CD4-positive, alpha-beta memory T cell (primary cell): ENCODE measurements around the gene ELMO2. TPM values are rescaled to one million over a fixed set of nuclear protein-coding genes. Genes with fewer than 3 reads are reported as not detected.

Experiments used
- CTCF ChIA-PET: fragments of 350-600 bp; sonication (Branson Sonifier 250); formaldehyde crosslinking; loops from one replicate; lab custom pipeline; 2021; ENCODE audit warnings: inconsistent platforms; ENCODE audit not compliant: partially characterized antibody; lab: Charles Lee
- POLR2A ChIA-PET: fragments of 350-600 bp; sonication (Branson Sonifier 250); formaldehyde crosslinking; loops from one replicate; lab custom pipeline; 2021; ENCODE audit not compliant: partially characterized antibody; lab: Charles Lee
- DNase-seq, 5 donors: peaks; one replicate each; pipeline versions ENCODE4 v3.0.0 to v3.0.0-alpha.2; 2020 to 2022; ENCODE audit warnings: mixed read lengths in 1 of 5
- H3K27ac ChIP-seq: one replicate; pipeline ENCODE4 v1.7.0; 2013; ENCODE audit warnings: low read depth, low read length
- H3K27me3 ChIP-seq: 2 replicates; pipeline ENCODE4 v1.7.0; 2013; ENCODE audit warnings: mild to moderate bottlenecking, low read length, moderate library complexity; ENCODE audit not compliant: insufficient read depth
- H3K36me3 ChIP-seq: 2 replicates; pipeline ENCODE4 v1.7.0; 2013; ENCODE audit warnings: mild to moderate bottlenecking, low read length, moderate library complexity; ENCODE audit not compliant: insufficient read depth
- H3K4me1 ChIP-seq: 2 replicates; pipeline ENCODE4 v1.7.0; 2013; ENCODE audit warnings: mild to moderate bottlenecking, low read length, moderate library complexity; ENCODE audit not compliant: insufficient read depth
- H3K4me3 ChIP-seq, 2 donors: one replicate each; pipeline ENCODE4 v1.7.0; 2013; ENCODE audit warnings: low read length in 2 of 2, mild to moderate bottlenecking in 1 of 2
- H3K9me3 ChIP-seq, 2 donors: one replicate each; pipeline ENCODE4 v1.7.0; 2013; ENCODE audit warnings: low read length in 2 of 2, control low read depth in 1 of 2; ENCODE audit not compliant: control insufficient read depth in 1 of 2
- H3K27ac Mint-ChIP-seq, 7 donors: one replicate each; pipeline ENCODE4 v1.8.0; 2020 to 2021; ENCODE audit warnings: mixed read lengths in 7 of 7, mild to moderate bottlenecking in 6 of 7, inconsistent platforms in 3 of 7, moderate library complexity in 3 of 7
- H3K27me3 Mint-ChIP-seq, 2 donors: one replicate each; pipeline ENCODE4 v1.8.0; 2020 to 2021; ENCODE audit warnings: mixed read lengths in 2 of 2
- H3K36me3 Mint-ChIP-seq, 2 donors: one replicate each; pipeline ENCODE4 v1.8.0; 2020 to 2021; ENCODE audit warnings: mixed read lengths in 2 of 2, inconsistent platforms in 1 of 2, mild to moderate bottlenecking in 1 of 2
- H3K4me1 Mint-ChIP-seq, 4 donors: one replicate each; pipeline ENCODE4 v1.8.0; 2020 to 2021; ENCODE audit warnings: mixed read lengths in 4 of 4, mild to moderate bottlenecking in 1 of 4
- H3K4me3 Mint-ChIP-seq, 8 donors: one replicate each; pipeline ENCODE4 v1.8.0; 2020 to 2021; ENCODE audit warnings: mixed read lengths in 8 of 8, mild to moderate bottlenecking in 7 of 8, moderate library complexity in 6 of 8, inconsistent platforms in 3 of 8
- H3K9me3 Mint-ChIP-seq, 8 donors: one replicate each; pipeline ENCODE4 v1.8.0; 2020 to 2021; ENCODE audit warnings: mixed read lengths in 8 of 8, mild to moderate bottlenecking in 5 of 8, inconsistent platforms in 3 of 8, moderate library complexity in 1 of 8
- intact Hi-C: fragments of 100-400 bp; cut with micrococcal nuclease; formaldehyde crosslinking; loops from one replicate; pipeline ENCODE4 v1.15.1; 2023
- polyA plus RNA-seq, 2 donors: library from polyadenylated mRNA; unstranded; fragments of 300-500 nt; fragmentation: Illumina TruSeq; gene quantifications; one replicate each; pipeline ENCODE4 v1.2.3, GENCODE V29; 2021
- total RNA-seq, 2 experiments: library from RNA; stranded (reverse); gene quantifications; one replicate each; pipeline ENCODE4 v1.2.3, GENCODE V29; 2021

Gene ELMO2
- total and polyA plus RNA-seq, 4 experiments from 2014 or later: 52.5 to 98.9 (median 67.9) TPM

DNA sequence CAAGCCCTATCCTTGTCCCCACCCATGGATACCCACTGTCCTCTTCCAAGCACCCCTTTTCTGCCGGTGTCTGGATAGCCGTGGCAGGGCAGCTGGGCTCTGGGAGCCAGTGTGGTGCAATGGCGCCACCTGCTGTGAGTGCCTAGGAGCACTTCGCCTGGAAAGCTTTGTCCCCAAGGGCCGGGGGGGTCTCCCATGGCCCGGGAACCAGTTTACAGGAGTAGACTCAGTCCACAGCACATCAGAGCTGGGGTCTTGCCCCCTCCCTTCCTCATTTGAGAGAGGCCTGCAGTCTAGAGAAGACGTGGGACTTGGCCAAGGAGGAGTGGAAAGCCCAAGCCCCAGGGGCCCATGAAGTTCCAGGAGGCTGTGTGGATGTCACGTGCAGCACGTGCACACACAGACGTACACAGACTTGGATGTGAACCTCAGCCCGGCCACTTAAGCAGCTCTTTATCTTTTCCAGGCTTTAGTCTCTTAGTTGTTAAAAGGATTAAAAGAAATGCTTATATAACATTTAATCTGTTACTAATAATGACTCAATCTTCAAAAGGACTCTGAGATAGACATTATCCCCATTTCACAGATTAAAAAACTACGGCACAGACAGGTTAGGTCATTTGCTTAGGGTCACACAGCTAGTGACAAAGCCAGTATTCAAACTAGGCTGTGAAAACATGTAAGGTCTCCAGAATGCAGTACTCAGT, 57.2 kb downstream of the ELMO2 start:
- no peak overlapping the region for H3K4me3 Mint-ChIP-seq
- H3K27me3 Mint-ChIP-seq: no peaks in the 10 kb centered on the region
- ChIA-PET CTCF (interaction anchor here (0.5 to 2.3 kb wide), 20 partner anchors 9 to 1962 kb away, joined by 3 to 8 read pairs (median 4); partner anchors contain the start of gene ELMO2), POLR2A (interaction anchor here (1.2 to 4.3 kb wide), 6 partner anchors 8 to 217 kb away, joined by 3 to 17 read pairs (median 4); partner anchors contain the start of gene ELMO2)
- no peak overlapping the region for H3K27ac ChIP-seq
- peaks cover 6 to 47% of the 10 kb centered on the region in 2 donors for H3K36me3 Mint-ChIP-seq
- peak overlapping the region in 5 of 7 donors; percentile 9 to 82 (median 46) for H3K27ac Mint-ChIP-seq
- DNase-seq: peak in 4 of 5 donors; percentile 30 to 42 (median 36)
- no peak overlapping the region for H3K4me3 ChIP-seq
- intact Hi-C loops: loop anchor here (2.0 to 5.0 kb wide), 2 partner anchors 42 to 326 kb away; partner anchors contain the start of gene CDH22
- H3K4me1 Mint-ChIP-seq: peaks cover 15 to 37% (median 21%) of the 10 kb centered on the region in 4 donors
- peaks cover 5% of the 10 kb centered on the region for H3K4me1 ChIP-seq
- H3K9me3 Mint-ChIP-seq: no peaks in the 10 kb centered on the region
- no peaks in the 10 kb centered on the region for H3K9me3 ChIP-seq
- peaks cover 33% of the 10 kb centered on the region for H3K36me3 ChIP-seq
- no peaks in the 10 kb centered on the region for H3K27me3 ChIP-seq

DNA sequence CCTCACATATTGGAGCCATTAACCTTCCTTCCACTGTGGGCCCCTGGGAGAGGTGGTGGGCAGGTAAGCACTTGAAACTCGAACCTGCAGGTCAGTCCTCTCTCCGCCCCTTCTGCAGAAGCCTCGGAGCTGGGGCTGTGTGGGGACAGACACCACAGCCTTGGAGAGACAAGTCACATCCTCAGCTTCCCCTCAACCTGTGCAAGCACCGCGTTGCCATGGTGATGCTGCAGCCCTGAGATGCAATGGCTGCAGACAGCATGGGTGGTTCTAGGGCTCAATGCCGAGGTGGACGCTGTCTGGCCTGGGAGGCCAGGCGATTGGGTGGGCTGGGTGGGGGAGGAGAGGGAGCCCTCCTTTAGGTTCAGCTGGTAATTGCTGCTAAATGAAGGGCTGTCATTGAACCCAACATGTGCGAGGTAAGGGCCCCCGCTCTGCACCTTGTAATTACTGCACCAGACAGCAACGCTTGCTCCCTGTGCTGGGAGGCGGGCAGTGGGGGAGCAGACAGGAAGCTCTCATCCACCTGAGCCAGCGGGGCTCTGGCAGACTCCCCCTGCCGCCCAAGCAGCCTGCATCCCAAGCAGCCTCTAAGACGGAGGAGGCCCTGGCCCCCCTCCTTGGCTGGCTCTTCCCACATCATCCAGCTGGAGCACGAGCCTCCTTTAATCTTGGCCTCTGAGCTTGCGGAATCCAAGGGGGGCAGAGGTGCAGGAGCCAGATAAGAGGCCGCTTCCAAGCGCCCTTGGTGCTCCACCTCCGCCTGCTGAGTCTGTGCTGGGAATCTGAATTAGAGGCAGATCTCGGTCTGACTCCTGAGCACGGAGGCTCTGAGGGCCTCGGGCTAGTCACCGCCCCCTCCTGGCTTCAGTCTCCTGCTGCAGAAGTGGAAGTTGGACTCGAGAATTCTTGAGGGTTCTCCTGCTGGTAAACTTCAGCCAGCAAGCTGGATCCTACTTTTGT, 58.3 kb downstream of the ELMO2 start:
- Mint-ChIP-seq H3K4me3 (no peak overlapping the region), H3K9me3 (no peaks in the 10 kb centered on the region), H3K36me3 (peaks cover 6 to 40% of the 10 kb centered on the region in 2 donors), H3K27ac (peak overlapping the region in 2 of 7 donors; percentile 29 to 69), H3K27me3 (no peaks in the 10 kb centered on the region), H3K4me1 (peaks cover 18 to 37% (median 26%) of the 10 kb centered on the region in 4 donors)
- Histone ChIP-seq H3K4me1 (peaks cover 12% of the 10 kb centered on the region), H3K4me3 (no peak overlapping the region), H3K9me3 (no peaks in the 10 kb centered on the region), H3K36me3 (peaks cover 30% of the 10 kb centered on the region), H3K27ac (no peak overlapping the region), H3K27me3 (no peaks in the 10 kb centered on the region)
- no peak for DNase-seq
- intact Hi-C loops: loop anchor here (2.0 to 5.0 kb wide), 2 partner anchors 41 to 325 kb away; partner anchors contain the start of gene CDH22
- CTCF ChIA-PET: interaction anchor here (0.9 to 2.3 kb wide), 16 partner anchors 9 to 217 kb away, joined by 3 to 8 read pairs (median 4); partner anchors contain the start of gene ELMO2
- POLR2A ChIA-PET: interaction anchor here (1.1 to 4.3 kb wide), 6 partner anchors 10 to 59 kb away, joined by 3 to 17 read pairs (median 4); partner anchors contain the start of gene ELMO2

- Histone ChIP-seq H3K4me3 (no peak overlapping the region), H3K27ac (no peak overlapping the region), H3K4me1 (peaks cover 24% of the 10 kb centered on the region), H3K9me3 (no peaks in the 10 kb centered on the region), H3K27me3 (no peaks in the 10 kb centered on the region), H3K36me3 (peaks cover 25% of the 10 kb centered on the region)
- CTCF ChIA-PET: interaction anchor here (1.2 to 1.5 kb wide), 2 partner anchors 185 to 322 kb away, joined by 3 read pairs; no protein-coding TSS in a partner anchor
- Mint-ChIP-seq H3K4me3 (no peak overlapping the region), H3K36me3 (peaks cover 6 to 28% of the 10 kb centered on the region in 2 donors), H3K27ac (peak overlapping the region in 1 of 7 donors; percentile 93), H3K27me3 (peaks cover 2% of the 10 kb centered on the region in 2 donors), H3K9me3 (no peaks in the 10 kb centered on the region), H3K4me1 (peaks cover 24 to 50% (median 32%) of the 10 kb centered on the region in 4 donors)
- DNase-seq: no peak
- intact Hi-C loops: loop anchor here (5.0 kb wide), 1 partner anchor 39 kb away; the partner anchor contains the start of gene CDH22
- POLR2A ChIA-PET: interaction anchor here (0.8 to 4.3 kb wide), 5 partner anchors 8 to 61 kb away, joined by 3 to 17 read pairs (median 3); partner anchors contain the start of gene ELMO2
Measured at GRCh38 chr20:46346770-46347169, 59.6 kb downstream of the ELMO2 start.

DNA sequence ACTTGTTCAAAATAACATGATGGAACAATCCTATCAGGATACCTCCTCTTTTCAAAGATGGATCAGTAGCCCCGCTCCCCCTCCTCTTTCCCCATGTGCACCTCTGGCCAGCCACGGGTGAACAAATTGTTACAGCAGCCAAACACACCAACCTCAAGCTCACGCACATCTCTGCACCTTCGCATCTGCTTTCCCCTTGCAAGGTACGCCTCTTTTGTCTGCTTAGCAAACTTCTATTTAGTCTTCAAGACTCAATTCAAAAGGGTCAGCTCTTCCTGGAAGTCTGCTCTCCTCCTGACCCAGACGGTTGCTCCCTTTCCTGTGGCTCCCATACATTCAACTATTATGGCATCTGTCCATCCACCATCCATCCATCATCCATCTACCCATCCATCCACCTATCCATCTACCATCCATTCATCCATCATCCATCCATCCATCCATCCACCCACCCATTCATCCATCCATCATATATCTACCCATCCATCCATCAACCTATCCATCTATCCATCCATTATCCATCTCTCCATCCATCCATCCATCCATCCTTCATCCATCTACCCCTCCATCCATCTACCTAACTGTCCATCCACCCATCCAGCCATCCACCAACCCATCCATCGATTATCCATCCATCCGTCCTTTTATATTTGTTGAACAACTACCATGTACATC, 61.8 kb downstream of the ELMO2 start:
- H3K9me3 ChIP-seq: no peaks in the 10 kb centered on the region
- Mint-ChIP-seq H3K4me1 (peaks cover 24 to 51% (median 28%) of the 10 kb centered on the region in 4 donors), H3K27ac (peak overlapping the region in 6 of 7 donors; percentile 14 to 65 (median 48)), H3K4me3 (peak overlapping the region in 3 of 8 donors; percentile 18 to 33 (median 28)), H3K27me3 (peaks cover 6% of the 10 kb centered on the region in 2 donors), H3K9me3 (no peaks in the 10 kb centered on the region), H3K36me3 (peaks cover 3 to 15% of the 10 kb centered on the region in 2 donors)
- no peak overlapping the region for H3K27ac ChIP-seq
- intact Hi-C loops: loop anchor here (5.0 kb wide), 1 partner anchor 37 kb away; the partner anchor contains the start of gene CDH22
- H3K4me3 ChIP-seq: no peak overlapping the region
- ChIA-PET CTCF (interaction anchor here (1.2 kb wide), 1 partner anchor 30 kb away, joined by 3 read pairs; no protein-coding TSS in a partner anchor), POLR2A (interaction anchor here (0.5 kb wide), 1 partner anchor 56 kb away, joined by 3 read pairs; no protein-coding TSS in a partner anchor)
- peaks cover 7% of the 10 kb centered on the region for H3K27me3 ChIP-seq
- H3K4me1 ChIP-seq: peaks cover 24% of the 10 kb centered on the region
- no peak for DNase-seq
- H3K36me3 ChIP-seq: peaks cover 4% of the 10 kb centered on the region

- CTCF ChIA-PET: interaction anchor here (1.2 kb wide), 1 partner anchor 29 kb away, joined by 3 read pairs; no protein-coding TSS in a partner anchor
- Mint-ChIP-seq H3K27ac (no peak overlapping the region), H3K4me3 (peak overlapping the region in 4 of 8 donors; percentile 3 to 85 (median 44)), H3K36me3 (peaks cover 3 to 11% of the 10 kb centered on the region in 2 donors), H3K9me3 (no peaks in the 10 kb centered on the region), H3K27me3 (peaks cover 9 to 12% of the 10 kb centered on the region in 2 donors), H3K4me1 (peaks cover 21 to 44% (median 25%) of the 10 kb centered on the region in 4 donors)
- H3K4me3 ChIP-seq: no peak overlapping the region
- no peaks in the 10 kb centered on the region for H3K36me3 ChIP-seq
- POLR2A ChIA-PET: interaction anchor here (0.5 to 2.0 kb wide), 2 partner anchors 20 to 57 kb away, joined by 3 to 10 read pairs; no protein-coding TSS in a partner anchor
- H3K27ac ChIP-seq: no peak overlapping the region
- intact Hi-C loops: no loop called here
- DNase-seq: no peak
- peaks cover 8% of the 10 kb centered on the region for H3K27me3 ChIP-seq
- H3K9me3 ChIP-seq: no peaks in the 10 kb centered on the region
- H3K4me1 ChIP-seq: peaks cover 24% of the 10 kb centered on the region
Measured at GRCh38 chr20:46343975-46344357, 62.4 kb downstream of the ELMO2 start.
